Inflammatory macrophage treated with lipopolysaccharide for 4 hours (primary cell): ENCODE data around the gene CDKAL1.
A peak's percentile ranks its signal among the peaks of the same experiment; 100 is the strongest.
"Not testable (repeated sequence)": the region's sequence is repeated elsewhere in the genome, so short reads cannot be mapped to it uniquely, and the experiment has no call there.

Experiments
- DNase-seq: peaks from one replicate; pipeline ENCODE4 v3.0.0-alpha.2; 2020

The CDKAL1 gene

GRCh38 chr6:21085643-21086042 is 551.4 kb downstream of the CDKAL1 start:
- DNase-seq = peak; percentile 6

- no peak for DNase-seq
These were observed 552.9 kb downstream of the CDKAL1 start for GRCh38 chr6:21087188-21087587.

- DNase-seq = no peak
These were observed 557.2 kb downstream of the CDKAL1 start for GRCh38 chr6:21091411-21091810.

GRCh38 chr6:21092231-21092772 is 558.0 kb downstream of the CDKAL1 start:
- not testable (repeated sequence) for DNase-seq

- DNase-seq = no peak
These were observed 561.2 kb downstream of the CDKAL1 start for GRCh38 chr6:21095462-21095861.

- no peak for DNase-seq
These were observed 563.9 kb downstream of the CDKAL1 start for GRCh38 chr6:21098134-21098533.

GRCh38 chr6:21098744-21099143 is 564.5 kb downstream of the CDKAL1 start:
- no peak for DNase-seq

- no peak for DNase-seq
These were observed 565.4 kb downstream of the CDKAL1 start for GRCh38 chr6:21099338-21100314.

GRCh38 chr6:21100991-21101390 is 566.7 kb downstream of the CDKAL1 start:
- DNase-seq = no peak

GRCh38 chr6:21101694-21102093 is 567.4 kb downstream of the CDKAL1 start:
- DNase-seq = no peak

- no peak for DNase-seq
These were observed 567.9 kb downstream of the CDKAL1 start for GRCh38 chr6:21102201-21102600.

- DNase-seq = no peak
These were observed 568.4 kb downstream of the CDKAL1 start for GRCh38 chr6:21102624-21103023.

- DNase-seq = no peak
These were observed 569.5 kb downstream of the CDKAL1 start for GRCh38 chr6:21103626-21104224.

- no peak for DNase-seq
These were observed 570.0 kb downstream of the CDKAL1 start for GRCh38 chr6:21104288-21104687.

GRCh38 chr6:21107796-21108195 is 573.5 kb downstream of the CDKAL1 start:
- no peak for DNase-seq

GRCh38 chr6:21109391-21110178 is 575.3 kb downstream of the CDKAL1 start:
- DNase-seq = no peak

GRCh38 chr6:21110684-21111083 is 576.4 kb downstream of the CDKAL1 start:
- DNase-seq = no peak

- DNase-seq = no peak
These were observed 577.0 kb downstream of the CDKAL1 start for GRCh38 chr6:21111093-21111725.

GRCh38 chr6:21115111-21115510 is 580.9 kb downstream of the CDKAL1 start:
- DNase-seq = no peak

- DNase-seq = peak; percentile 24
These were observed 582.5 kb downstream of the CDKAL1 start for GRCh38 chr6:21116736-21117135.

- no peak for DNase-seq
These were observed 584.0 kb downstream of the CDKAL1 start for GRCh38 chr6:21118216-21118780.

GRCh38 chr6:21121636-21122136 is 587.4 kb downstream of the CDKAL1 start:
- DNase-seq = no peak
